MM.1S (cell line): Measurements from ENCODE around the gene TRMU.

Experiments
- DNase-seq: peaks from one replicate; pipeline ENCODE4 v3.0.0-alpha.2; 2015
- H2AFZ ChIP-seq: fragments of 300-600 bp; sonication (generic); 2 replicates; pipeline ENCODE4 v1.6.0; 2016; ENCODE audit warnings: antibody characterized with exemption, low read length
- H3F3A ChIP-seq: fragments of 300-600 bp; sonication (generic); 2 replicates; pipeline ENCODE4 v1.6.1; 2016; ENCODE audit warnings: mild to moderate bottlenecking, antibody characterized with exemption, low read length, moderate library complexity, mixed read lengths; ENCODE audit not compliant: insufficient read depth
- H3K27ac ChIP-seq: fragments of 300-600 bp; sonication (generic); 2 replicates; pipeline ENCODE4 v1.5.1; 2016; ENCODE audit warnings: mild to moderate bottlenecking, low read length
- H3K27me3 ChIP-seq: fragments of 300-600 bp; sonication (generic); replicated peaks from 2 replicates; pipeline ENCODE4 v1.6.0; 2016; ENCODE audit warnings: low read length; ENCODE audit not compliant: insufficient read depth
- H3K36me3 ChIP-seq: fragments of 300-600 bp; sonication (generic); replicated peaks from 2 replicates; pipeline ENCODE4 v1.6.1; 2016; ENCODE audit warnings: mild to moderate bottlenecking, low read length, mixed read lengths; ENCODE audit not compliant: insufficient read depth
- H3K4me1 ChIP-seq: fragments of 300-600 bp; sonication (generic); 2 replicates; pipeline ENCODE4 v1.6.1; 2016; ENCODE audit warnings: low read length, mixed read lengths
- H3K4me2 ChIP-seq: fragments of 300-600 bp; sonication (generic); 2 replicates; pipeline ENCODE4 v1.6.0; 2016; ENCODE audit warnings: low read depth, low read length
- H3K4me3 ChIP-seq: fragments of 300-600 bp; sonication (generic); 2 replicates; pipeline ENCODE4 v1.5.1; 2016; ENCODE audit warnings: low read length, mixed read lengths
- H3K79me2 ChIP-seq: fragments of 300-600 bp; sonication (generic); 2 replicates; pipeline ENCODE4 v1.6.1; 2016; ENCODE audit warnings: mixed run types, low read length, mixed read lengths
- H3K9ac ChIP-seq: fragments of 300-600 bp; sonication (generic); 2 replicates; pipeline ENCODE4 v1.6.1; 2016; ENCODE audit warnings: low read length, mixed read lengths
- H3K9me2 ChIP-seq: fragments of 300-600 bp; sonication (generic); replicated peaks from 2 replicates; pipeline ENCODE4 v1.6.1; 2016; ENCODE audit warnings: mild to moderate bottlenecking, low read length, mixed read lengths; ENCODE audit not compliant: insufficient read depth
- H3K9me3 ChIP-seq: fragments of 300-600 bp; sonication (generic); replicated peaks from 2 replicates; pipeline ENCODE4 v1.6.1; 2016; ENCODE audit warnings: mild to moderate bottlenecking, low read length, mixed read lengths; ENCODE audit not compliant: insufficient read depth
- H4K20me1 ChIP-seq: fragments of 300-600 bp; sonication (generic); 2 replicates; pipeline ENCODE4 v1.6.1; 2016; ENCODE audit warnings: mild to moderate bottlenecking, low read length, moderate library complexity, mixed read lengths; ENCODE audit not compliant: insufficient read depth
- CTCF ChIP-seq: fragments of 300-600 bp; sonication (generic); IDR thresholded peaks from 2 replicates; pipeline ENCODE4 v1.5.1; 2016; ENCODE audit warnings: antibody characterized with exemption, low read length, mixed read lengths
- EZH2 ChIP-seq: fragments of 300-600 bp; sonication (generic); optimal IDR thresholded peaks from 2 replicates; pipeline ENCODE3; 2017; ENCODE audit warnings: low read depth, mild to moderate bottlenecking, antibody characterized with exemption, low read length, mixed read lengths
- EZH2phosphoT487 ChIP-seq: fragments of 300-600 bp; sonication (generic); IDR thresholded peaks from 2 replicates; pipeline ENCODE4 v1.6.1; 2018; ENCODE audit warnings: antibody characterized with exemption, low read length

TRMU gene

GRCh38 chr22:46328797-46329196, 6.7 kb upstream of the TRMU start:
- Histone ChIP-seq H2AFZ (no peak overlapping the region), H4K20me1 (no peaks in the 10 kb centered on the region)

GRCh38 chr22:46329616-46330015, 5.9 kb upstream of the TRMU start:
- Histone ChIP-seq H3K9me3 (no peaks in the 10 kb centered on the region), H3F3A (peaks cover 24% of the 10 kb centered on the region), H4K20me1 (no peaks in the 10 kb centered on the region), H3K9ac (no peak overlapping the region), H3K36me3 (0 out of 2 replicates have a peak, but pooled peaks cover 3% of the 10 kb centered on the region), H3K4me3 (no peak overlapping the region), H3K4me1 (peaks cover 14% of the 10 kb centered on the region), H2AFZ (no peak overlapping the region), H3K9me2 (no peaks in the 10 kb centered on the region), H3K4me2 (no peak overlapping the region), H3K27ac (no peak overlapping the region), H3K79me2 (peaks cover 9% of the 10 kb centered on the region), H3K27me3 (no peaks in the 10 kb centered on the region)
- TF ChIP-seq EZH2phosphoT487 = no peak
- TF ChIP-seq CTCF = no peak
- TF ChIP-seq EZH2 = no peak
- no peak for DNase-seq

More at GRCh38 chr22:46328797-46329196, 6.7 kb upstream of the TRMU start:
- peaks cover 19% of the 10 kb centered on the region for H3F3A ChIP-seq
- H3K79me2 ChIP-seq = peaks cover 10% of the 10 kb centered on the region
- no peaks in the 10 kb centered on the region for H3K9me2 ChIP-seq
- no peaks in the 10 kb centered on the region for H3K27me3 ChIP-seq
- H3K36me3 ChIP-seq = 0 out of 2 replicates have a peak, but pooled peaks cover 3% of the 10 kb centered on the region
- no peak overlapping the region for H3K27ac ChIP-seq
- no peak for DNase-seq
- no peak for TF ChIP-seq EZH2
- TF ChIP-seq CTCF = no peak
- no peak for TF ChIP-seq EZH2phosphoT487
- H3K4me1 ChIP-seq = peaks cover 14% of the 10 kb centered on the region
- no peak overlapping the region for H3K4me2 ChIP-seq
- no peak overlapping the region for H3K9ac ChIP-seq
- H3K9me3 ChIP-seq = no peaks in the 10 kb centered on the region
- H3K4me3 ChIP-seq = no peak overlapping the region

- H3K4me1 ChIP-seq = peaks cover 14% of the 10 kb centered on the region
- H3K27ac ChIP-seq = no peak overlapping the region
- no peaks in the 10 kb centered on the region for H3K27me3 ChIP-seq
- TF ChIP-seq EZH2 = no peak
- TF ChIP-seq EZH2phosphoT487 = no peak
- no peak for TF ChIP-seq CTCF
- no peaks in the 10 kb centered on the region for H3K9me3 ChIP-seq
- no peak for DNase-seq
- peaks cover 5% of the 10 kb centered on the region for H3K79me2 ChIP-seq
- no peaks in the 10 kb centered on the region for H4K20me1 ChIP-seq
- H3F3A ChIP-seq = peaks cover 26% of the 10 kb centered on the region
- H3K36me3 ChIP-seq = 0 out of 2 replicates have a peak, but pooled peaks cover 3% of the 10 kb centered on the region
- H3K9me2 ChIP-seq = no peaks in the 10 kb centered on the region
- no peak overlapping the region for H3K9ac ChIP-seq
- H2AFZ ChIP-seq = no peak overlapping the region
- no peak overlapping the region for H3K4me3 ChIP-seq
- no peak overlapping the region for H3K4me2 ChIP-seq
Observed at GRCh38 chr22:46330426-46330825, 5.1 kb upstream of the TRMU start.
